COLO668 (cell line): ENCODE results near the gene ROR1.
A peak's percentile ranks its signal among the peaks of the same experiment; 100 is the strongest.
"Not testable (repeated sequence)": the region's sequence is repeated elsewhere in the genome, so short reads cannot be mapped to it uniquely, and the experiment has no call there.

Experiments used
- DNase-seq: peaks from one replicate; lab custom pipeline; 2025; ENCODE audit not compliant: unreplicated experiment; lab: John Stamatoyannopoulos, UW

ROR1 gene

DNA sequence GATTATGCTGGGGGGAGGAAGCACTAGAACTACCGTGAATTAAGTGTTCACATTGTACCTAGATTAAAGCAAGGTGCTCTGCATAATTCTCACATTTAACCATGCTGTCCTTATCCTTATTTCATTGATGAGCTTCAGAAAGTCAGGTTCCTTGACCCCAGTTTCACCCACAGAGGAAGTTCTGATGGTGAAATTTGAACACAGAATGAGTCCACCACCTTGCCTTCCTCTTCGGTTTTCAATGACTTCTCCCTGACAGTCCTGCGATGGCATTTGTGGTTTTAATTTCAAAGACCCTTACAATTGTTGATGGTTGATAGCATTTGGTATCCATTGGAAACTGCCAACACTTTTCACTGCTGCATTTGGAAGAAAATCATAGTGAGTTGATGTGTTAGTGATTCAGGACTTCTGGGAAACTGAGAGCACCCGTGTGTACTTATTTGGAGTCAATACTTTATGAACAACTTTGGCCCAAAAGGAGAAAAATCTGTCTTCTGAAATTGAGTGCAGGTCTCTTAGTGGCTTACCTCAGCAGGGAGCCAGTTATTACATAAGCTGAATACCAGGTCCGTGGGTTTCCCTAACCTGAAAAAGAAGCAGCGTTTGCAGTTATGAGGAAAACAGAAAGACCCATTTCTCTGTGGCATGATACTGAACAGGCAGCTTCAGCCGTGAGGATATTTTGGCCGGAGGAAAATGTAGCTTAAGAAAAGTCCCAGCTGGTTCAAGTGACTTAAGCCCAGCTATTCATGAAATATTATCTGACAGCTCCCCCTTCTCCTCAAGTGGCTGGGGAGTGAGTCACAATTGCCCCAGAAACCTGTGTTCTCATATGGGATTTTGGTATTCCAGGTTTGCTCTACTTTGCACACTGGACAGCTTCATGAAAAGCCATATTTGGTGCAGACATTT, 47.5 kb downstream of the ROR1 start:
- DNase-seq: no peak

DNA sequence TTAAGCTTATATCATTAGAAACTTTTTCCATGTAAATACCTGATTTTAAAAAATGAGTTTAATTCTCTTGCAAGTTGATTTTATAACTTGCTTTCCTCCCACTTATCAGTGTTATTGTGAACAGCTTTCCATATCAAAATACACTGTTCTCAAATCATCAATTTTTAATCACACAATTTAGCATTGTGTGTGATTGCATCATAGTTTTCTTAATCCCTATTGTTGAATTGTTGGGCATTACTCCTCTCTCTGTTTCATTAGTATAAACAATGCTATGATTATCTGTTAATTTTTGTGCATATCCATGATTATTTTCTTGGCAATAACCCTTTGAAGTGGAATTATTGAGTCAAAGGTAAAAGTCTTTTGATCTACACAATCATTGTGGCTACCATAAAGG, 48.7 kb downstream of the ROR1 start:
- no peak for DNase-seq

DNA sequence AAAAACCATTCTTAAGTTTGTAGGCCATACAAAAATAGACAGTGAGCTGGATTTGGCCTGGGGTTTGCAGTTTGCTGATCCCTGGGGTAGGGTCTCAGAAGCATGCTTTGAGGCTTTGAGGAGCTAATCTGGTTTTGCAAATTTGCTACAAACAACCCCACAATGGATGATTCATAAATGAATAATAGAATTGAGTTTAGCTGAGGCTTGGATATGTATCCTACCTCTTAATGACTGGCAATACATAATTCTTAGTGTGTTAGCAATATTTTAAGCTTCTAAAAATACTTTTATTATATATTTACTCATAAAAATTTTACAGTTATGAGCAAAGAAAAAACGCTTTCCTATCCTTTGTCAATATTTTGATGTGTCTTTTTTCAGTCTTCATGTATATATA, 50.6 kb downstream of the ROR1 start:
- DNase-seq: no peak

GRCh38 chr1:63825111-63825510, 51.3 kb downstream of the ROR1 start:
- DNase-seq: no peak

- not testable (repeated sequence) for DNase-seq
These were observed 52.5 kb downstream of the ROR1 start for GRCh38 chr1:63826246-63826861.

DNA sequence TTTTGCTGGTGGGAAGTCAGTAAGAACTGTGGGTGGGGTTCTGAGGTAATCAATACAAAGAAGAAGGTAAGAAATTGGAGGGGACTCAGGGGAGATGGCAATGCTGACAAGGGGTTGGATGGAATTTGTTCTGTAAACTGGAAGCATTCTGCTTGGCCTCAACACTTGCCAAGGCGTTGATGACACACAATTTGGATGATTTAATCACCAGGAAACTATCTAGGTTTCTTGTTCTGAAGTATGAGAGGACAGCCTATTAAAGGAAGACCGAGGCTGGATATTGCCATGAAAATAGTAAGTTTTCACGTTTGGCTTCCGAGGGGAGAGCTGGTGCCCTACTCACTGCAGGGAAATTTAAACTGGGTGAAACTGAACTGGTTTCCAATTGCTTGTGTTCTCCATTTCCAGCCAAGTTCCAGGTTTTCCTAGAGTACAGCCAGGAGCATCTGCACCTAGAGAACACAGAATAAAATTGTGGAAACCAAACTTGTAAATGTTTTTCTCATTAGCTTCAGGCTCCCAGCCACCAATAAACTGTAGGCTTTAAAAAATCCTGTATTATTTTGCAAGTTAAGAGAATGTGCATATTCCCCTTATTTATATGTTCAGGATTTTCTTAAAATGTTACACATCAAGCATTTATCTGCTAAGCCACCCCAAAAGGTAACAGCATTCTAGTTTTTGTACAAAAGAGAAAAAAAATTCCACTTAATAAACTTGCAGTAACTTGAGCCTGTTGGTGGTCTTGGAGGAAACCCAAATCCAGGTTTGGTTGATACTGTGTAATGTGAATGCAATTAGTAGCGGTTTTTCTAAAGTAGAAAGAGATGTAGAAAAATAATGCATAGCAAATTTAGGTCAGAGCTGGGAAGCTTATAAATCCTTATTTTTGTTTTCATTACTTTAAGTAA, 53.8 kb downstream of the ROR1 start:
- DNase-seq: no peak

DNA sequence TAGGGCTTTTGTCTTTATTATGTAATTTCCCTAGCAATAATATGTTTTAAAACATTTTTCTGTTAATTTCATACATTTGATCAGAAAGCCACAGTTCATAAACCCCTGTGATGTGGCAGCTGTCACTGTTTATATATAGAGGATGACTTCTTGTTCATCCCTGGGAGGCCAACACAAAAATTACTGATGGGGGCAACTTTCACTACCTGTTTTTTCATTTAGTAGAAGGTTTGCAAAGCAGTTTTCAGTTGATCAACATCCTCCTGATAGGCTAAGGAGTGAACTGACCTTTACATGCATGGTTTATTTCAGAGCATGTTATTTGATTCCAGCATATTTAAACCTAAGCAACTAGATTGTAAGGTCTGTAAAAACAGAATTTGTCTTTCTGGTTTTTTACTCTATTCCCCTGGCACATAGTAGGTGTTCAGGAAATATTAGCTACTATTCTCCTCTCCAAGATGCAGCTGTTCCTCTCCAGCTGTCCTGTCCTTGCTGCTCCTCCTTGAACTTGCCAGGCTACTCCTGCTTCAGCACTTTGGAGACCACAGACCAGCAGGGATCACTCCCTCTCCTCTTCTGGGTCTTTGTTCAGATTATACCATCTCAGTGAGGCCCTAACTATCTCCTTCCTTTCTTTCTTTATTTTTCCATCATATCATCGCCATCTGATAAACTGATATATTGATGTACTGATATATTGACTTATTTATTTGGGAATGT, 54.7 kb downstream of the ROR1 start:
- DNase-seq: no peak

DNA sequence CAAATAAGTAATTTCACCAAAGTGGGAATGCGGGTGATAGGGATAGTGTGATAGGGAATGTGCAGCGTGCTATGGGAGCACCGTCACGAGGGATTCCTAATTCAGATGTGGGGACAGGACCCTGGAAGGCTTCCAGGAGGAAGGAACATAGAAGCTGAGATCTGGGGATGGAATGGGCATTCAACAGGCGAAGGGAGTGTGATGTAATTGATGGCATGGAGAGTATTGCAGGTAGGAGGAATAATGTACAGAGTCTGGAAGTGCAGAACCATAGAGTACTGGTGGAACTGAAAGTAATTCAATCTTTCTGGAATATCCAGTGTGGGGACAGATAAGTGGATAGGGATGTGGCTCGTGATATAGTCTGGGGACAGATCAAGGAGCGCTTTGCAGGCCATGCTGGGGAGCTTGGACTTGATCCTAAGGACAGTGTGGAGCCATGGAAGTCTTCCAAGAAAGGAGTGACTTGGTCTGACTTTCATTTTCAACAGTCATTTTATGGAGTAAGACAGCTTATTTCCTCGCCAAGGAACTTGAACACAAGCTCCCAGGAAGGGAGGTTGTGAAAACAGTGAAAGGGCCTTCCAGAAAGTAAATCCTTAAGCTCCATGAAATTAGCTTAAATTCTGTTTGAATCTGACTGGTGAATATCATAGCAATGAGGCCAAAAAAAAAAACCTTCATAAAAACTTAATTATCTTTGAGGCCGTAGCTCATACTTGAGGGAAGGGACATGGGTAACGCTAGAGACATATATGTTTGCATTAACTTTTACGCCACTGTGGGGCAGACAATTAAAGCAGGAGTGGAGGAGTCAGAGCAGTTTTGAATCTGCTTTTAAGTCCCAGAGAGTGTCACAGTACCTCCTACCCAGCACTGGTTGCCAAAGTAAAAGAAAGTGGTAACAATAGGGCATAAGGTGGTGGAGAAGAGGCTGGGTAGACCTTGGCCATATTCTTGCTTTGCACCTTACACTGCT, 55.8 kb downstream of the ROR1 start:
- no peak for DNase-seq

- no peak for DNase-seq
These were observed 57.6 kb downstream of the ROR1 start for GRCh38 chr1:63831409-63831808.

DNA sequence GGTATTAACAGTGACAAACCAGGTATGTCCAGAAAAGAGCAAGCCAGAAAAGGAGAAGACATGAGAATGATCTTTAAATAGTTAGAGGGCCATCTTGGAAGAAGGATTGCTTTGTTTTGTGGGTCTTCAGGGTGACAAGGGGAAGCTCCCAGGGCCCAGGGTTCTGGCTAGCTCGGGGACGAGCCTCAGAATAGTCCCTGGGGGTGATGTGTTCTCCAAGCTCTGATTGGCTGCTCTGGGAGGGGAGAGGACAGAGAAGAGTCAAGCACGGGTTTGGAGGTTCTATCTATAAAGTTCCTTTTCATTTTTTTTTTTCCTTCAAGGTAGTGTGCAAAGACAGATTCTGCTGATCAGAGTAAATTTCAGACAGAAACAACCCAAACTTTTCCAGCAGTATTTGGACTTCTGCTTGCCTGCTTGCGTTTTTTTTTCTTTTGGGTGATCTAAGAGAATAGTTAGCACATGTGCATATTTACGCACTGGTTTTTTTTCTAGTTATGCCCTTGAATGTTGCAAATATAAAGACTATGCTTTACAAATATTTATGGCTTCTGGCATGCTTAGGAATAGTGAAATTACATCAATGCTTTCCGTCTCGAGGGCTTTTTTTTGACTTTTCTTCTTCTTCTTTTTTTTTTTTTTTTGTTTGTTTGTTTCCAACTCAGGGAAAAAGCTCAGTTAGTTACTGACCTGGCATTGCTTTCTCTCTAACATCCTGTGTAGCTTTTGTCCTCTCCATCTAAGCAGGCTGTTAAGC, 59.7 kb downstream of the ROR1 start:
- DNase-seq: no peak

GRCh38 chr1:63835128-63835527, 61.3 kb downstream of the ROR1 start:
- no peak for DNase-seq

- no peak for DNase-seq
These were observed 62.6 kb downstream of the ROR1 start for GRCh38 chr1:63836374-63836773.

DNA sequence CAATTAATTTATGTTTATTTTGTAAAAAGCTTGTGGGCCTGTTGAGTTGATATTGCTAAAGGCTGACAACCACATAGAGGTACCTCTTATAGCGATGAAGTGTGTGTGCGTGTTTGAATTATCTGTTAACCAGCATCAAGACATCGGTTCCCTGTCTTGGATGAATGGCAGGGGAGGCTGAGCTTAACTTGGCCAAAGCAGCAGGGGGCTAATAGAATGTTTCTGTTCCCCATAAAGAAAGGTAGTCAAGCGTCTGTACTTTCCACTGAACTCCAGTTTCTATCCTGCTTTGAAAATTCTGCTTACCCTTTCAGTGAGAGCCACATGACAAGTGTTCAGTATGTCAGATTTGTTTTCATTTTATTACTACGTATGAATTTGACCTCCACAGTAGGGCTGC, 63.0 kb downstream of the ROR1 start:
- no peak for DNase-seq

DNA sequence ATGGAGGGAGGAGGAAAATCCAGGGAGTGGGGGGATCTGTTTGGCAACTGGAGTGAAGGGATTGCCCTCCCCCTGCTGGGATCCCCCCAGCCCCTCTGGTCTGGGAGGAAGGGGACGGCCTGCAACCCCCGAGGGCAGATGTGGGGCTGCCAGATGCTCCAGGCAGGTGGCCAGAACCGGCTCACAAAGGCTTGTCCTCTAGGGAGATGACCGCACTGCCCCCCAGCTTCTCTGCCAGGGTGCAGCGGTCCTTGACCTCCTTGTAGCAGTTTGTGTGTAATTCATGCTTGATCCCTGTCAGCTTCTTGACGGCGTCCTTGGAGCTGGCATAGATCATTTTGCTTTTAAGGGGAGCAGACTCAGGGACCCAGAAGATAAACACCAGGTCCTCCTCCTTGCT, 69.2 kb downstream of the ROR1 start:
- no peak for DNase-seq

GRCh38 chr1:63843884-63844283, 70.1 kb downstream of the ROR1 start:
- no peak for DNase-seq

DNA sequence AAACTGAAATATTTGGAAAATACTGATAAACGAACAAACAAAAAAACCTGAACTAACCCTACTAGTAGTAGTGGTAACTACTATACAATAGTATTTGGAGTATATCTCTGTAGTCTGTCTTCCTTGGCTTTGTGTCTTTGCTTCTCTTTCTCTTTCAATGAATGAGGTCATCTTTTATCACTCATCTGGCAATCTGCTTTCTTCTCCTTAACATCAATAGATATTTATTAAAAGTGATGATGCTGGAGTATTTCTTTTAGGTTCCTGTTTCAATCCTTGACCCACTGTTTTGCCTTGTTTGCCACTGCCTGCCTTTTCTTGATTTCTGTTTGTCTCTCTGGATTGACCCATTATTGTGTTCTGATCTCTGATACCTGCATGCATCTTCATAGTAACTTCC, 71.5 kb downstream of the ROR1 start:
- DNase-seq: no peak

- DNase-seq: no peak
These were observed 73.6 kb downstream of the ROR1 start for GRCh38 chr1:63847308-63847910.

GRCh38 chr1:63848733-63849132, 74.9 kb downstream of the ROR1 start:
- no peak for DNase-seq

DNA sequence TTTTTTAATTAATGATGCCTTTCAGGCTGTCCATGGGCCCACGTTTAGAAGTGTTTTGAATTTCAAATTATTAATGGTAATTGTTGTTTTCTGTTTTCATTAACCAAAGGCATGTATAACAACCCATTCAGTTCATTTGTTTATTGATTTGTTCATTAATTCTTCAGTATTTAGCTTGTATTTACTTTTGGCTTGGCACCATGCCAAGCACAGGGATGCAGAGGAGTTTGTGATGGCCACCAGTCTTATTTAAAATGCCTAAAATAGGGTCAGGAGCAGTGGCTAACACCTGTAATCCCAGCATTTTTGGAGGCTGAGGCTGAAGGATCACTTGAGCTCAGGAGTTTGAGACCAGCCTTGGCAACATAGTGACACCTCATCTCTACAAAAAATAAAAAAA, 75.3 kb downstream of the ROR1 start:
- DNase-seq: peak; percentile 41
